Gastrocnemius medialis (tissue), 4 donors: Measurements from ENCODE around the gene EXPH5. TPM values are rescaled to one million over a fixed set of nuclear protein-coding genes. Genes with fewer than 3 reads are reported as not detected.

ENCODE experiments used
- ATAC-seq, 2 donors: fragments of 150-250 bp; one replicate each; pipeline ENCODE4 v1.9.1; 2016
- DNase-seq, 2 donors: peaks; one replicate each; pipeline ENCODE4 v3.0.0-alpha.2; 2019
- H3K27ac ChIP-seq, 4 donors: fragments of 200-600 bp; sonication (generic); 1 replicate in 1 of 4; 2 replicates in 3 of 4; pipeline ENCODE4 v1.5.1; 2016 to 2018; ENCODE audit warnings: mild to moderate bottlenecking in 2 of 4, moderate library complexity in 1 of 4
- H3K27me3 ChIP-seq, 3 donors: fragments of 200-600 bp; sonication (generic) in 2 of 3; 1 replicate in 1 of 3; 2 replicates in 2 of 3; pipeline versions ENCODE4 v1.5.1 to v1.6.0; 2016 to 2019; ENCODE audit warnings: mild to moderate bottlenecking in 1 of 3, moderate library complexity in 1 of 3
- H3K36me3 ChIP-seq, 2 donors: fragments of 200-600 bp; sonication (generic) in 1 of 2; one replicate each; pipeline ENCODE4 v1.5.1; 2017 to 2018
- H3K4me1 ChIP-seq, 2 donors: fragments of 200-600 bp; sonication (generic) in 1 of 2; one replicate each; pipeline ENCODE4 v1.5.1; 2016 to 2017; ENCODE audit warnings: mild to moderate bottlenecking in 2 of 2
- H3K4me3 ChIP-seq, 4 donors: fragments of 200-600 bp; sonication (generic) in 3 of 4; 1 replicate in 1 of 4; 2 replicates in 3 of 4; pipeline ENCODE4 v1.5.1; 2016 to 2019; ENCODE audit warnings: mild to moderate bottlenecking in 2 of 4
- H3K9me3 ChIP-seq, 3 donors: fragments of 200-600 bp; sonication (generic) in 2 of 3; 1 replicate in 1 of 3; 2 replicates in 2 of 3; pipeline ENCODE4 v1.5.1; 2016 to 2019
- POLR2A ChIP-seq, 2 donors: fragments of 450-650 bp; IDR thresholded peaks; one replicate each; pipeline ENCODE4 v1.6.1; 2017; ENCODE audit warnings: antibody characterized with exemption in 2 of 2, mild to moderate bottlenecking in 2 of 2, moderate library complexity in 2 of 2
- in situ Hi-C, 4 donors: fragments of 200-750 bp; cut with MboI; loops; one replicate each; pipeline versions ENCODE4 v1.15.0 to v1.8.0; 2017; ENCODE audit warnings: low sequenced_read_pairs in 4 of 4
- intact Hi-C: fragments of 100-400 bp; cut with DNase I; formaldehyde crosslinking; loops from one replicate; pipeline ENCODE4 v1.15.1; 2023; ENCODE audit warnings: low total_unique reads
- total RNA-seq, 4 donors: library from RNA; depleted of rRNA; stranded (reverse); fragments of >200 nt; gene quantifications; one replicate each; pipeline versions ENCODE4 v1.1.0 to v1.2.3, GENCODE V29; 2016
- TF ChIP-seq, protein P1 (sequence below), 5 experiments: fragments of 450-650 bp in 3 of 5; fragments of 200-600 bp in 2 of 5; sonication (generic) in 2 of 5; IDR thresholded peaks in 4 of 5; conservative IDR thresholded peaks in 1 of 5; 1 replicate in 4 of 5; 2 replicates in 1 of 5; pipeline ENCODE4 v1.5.1; 2016 to 2019; ENCODE audit warnings: antibody characterized with exemption in 5 of 5, mild to moderate bottlenecking in 3 of 5, moderate library complexity in 3 of 5

EXPH5 gene
- total RNA-seq, 4 donors from 2014 or later: 0.07 to 0.22 (median 0.20) TPM; not detected in 1

DNA sequence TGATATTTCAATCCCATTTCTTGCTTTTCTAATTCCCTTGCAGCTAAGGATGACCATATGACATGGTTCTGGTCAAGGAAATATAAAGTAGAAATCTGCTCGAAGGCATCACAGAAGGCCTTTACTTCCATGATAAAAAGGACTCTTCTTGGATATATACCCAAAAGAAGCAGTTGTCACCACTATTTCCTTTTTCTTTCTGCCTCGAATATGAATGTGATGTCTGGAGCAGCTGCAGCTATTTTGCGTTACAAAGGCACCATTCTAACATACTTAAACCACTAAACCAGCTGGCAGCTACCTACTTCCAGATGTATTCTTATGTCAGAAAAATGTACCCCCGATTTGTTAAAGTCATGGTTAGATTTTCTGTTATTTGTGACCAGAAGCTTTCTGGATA is 18.9 kb downstream of the EXPH5 start:
- no peak overlapping the region for H3K27ac ChIP-seq
- no peaks in the 10 kb centered on the region for H3K9me3 ChIP-seq
- H3K4me3 ChIP-seq: no peak overlapping the region
- no peak for TF ChIP-seq POLR2A (IDR thresholded peaks at IDR 0.05)
- TF ChIP-seq, protein P1, sequence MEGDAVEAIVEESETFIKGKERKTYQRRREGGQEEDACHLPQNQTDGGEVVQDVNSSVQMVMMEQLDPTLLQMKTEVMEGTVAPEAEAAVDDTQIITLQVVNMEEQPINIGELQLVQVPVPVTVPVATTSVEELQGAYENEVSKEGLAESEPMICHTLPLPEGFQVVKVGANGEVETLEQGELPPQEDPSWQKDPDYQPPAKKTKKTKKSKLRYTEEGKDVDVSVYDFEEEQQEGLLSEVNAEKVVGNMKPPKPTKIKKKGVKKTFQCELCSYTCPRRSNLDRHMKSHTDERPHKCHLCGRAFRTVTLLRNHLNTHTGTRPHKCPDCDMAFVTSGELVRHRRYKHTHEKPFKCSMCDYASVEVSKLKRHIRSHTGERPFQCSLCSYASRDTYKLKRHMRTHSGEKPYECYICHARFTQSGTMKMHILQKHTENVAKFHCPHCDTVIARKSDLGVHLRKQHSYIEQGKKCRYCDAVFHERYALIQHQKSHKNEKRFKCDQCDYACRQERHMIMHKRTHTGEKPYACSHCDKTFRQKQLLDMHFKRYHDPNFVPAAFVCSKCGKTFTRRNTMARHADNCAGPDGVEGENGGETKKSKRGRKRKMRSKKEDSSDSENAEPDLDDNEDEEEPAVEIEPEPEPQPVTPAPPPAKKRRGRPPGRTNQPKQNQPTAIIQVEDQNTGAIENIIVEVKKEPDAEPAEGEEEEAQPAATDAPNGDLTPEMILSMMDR (IDR thresholded peaks at IDR 0.05 in 4 of 5, conservative IDR thresholded peaks at IDR 0.05 in 1 of 5): no peak
- in situ Hi-C loops: no loop called here
- no peaks in the 10 kb centered on the region for H3K4me1 ChIP-seq
- intact Hi-C loops: no loop called here
- no peak for DNase-seq
- no peak for ATAC-seq
- no peaks in the 10 kb centered on the region for H3K27me3 ChIP-seq
- no peaks in the 10 kb centered on the region for H3K36me3 ChIP-seq

DNA sequence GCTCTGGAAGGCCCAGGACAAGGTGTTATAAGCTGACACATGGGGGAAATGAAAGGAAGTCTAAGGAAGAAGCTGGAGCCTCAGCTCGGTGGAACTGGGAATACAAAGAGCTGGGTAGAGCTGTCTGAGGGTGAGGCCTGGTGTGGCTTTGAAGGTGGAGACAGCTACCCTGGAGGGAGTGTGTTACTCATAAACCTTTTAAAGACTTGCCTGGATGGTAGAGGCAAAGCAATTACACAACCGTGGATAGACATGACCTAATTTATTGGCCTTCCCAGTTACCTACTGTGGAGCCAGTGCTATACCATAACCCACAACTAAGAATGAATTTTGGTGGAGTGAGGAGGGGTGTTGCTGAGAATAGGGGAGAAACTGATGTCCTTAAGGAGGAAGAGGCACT is 22.6 kb downstream of the EXPH5 start:
- ATAC-seq (no peak), DNase-seq (no peak)
- Histone ChIP-seq H3K4me3 (no peak overlapping the region), H3K27me3 (no peaks in the 10 kb centered on the region), H3K9me3 (no peaks in the 10 kb centered on the region), H3K4me1 (no peaks in the 10 kb centered on the region), H3K27ac (no peak overlapping the region), H3K36me3 (no peaks in the 10 kb centered on the region)
- TF ChIP-seq, protein P1 (IDR thresholded peaks at IDR 0.05 in 4 of 5, conservative IDR thresholded peaks at IDR 0.05 in 1 of 5): no peak
- no peak for TF ChIP-seq POLR2A (IDR thresholded peaks at IDR 0.05)
- intact Hi-C loops (no loop called here), in situ Hi-C loops (no loop called here)

DNA sequence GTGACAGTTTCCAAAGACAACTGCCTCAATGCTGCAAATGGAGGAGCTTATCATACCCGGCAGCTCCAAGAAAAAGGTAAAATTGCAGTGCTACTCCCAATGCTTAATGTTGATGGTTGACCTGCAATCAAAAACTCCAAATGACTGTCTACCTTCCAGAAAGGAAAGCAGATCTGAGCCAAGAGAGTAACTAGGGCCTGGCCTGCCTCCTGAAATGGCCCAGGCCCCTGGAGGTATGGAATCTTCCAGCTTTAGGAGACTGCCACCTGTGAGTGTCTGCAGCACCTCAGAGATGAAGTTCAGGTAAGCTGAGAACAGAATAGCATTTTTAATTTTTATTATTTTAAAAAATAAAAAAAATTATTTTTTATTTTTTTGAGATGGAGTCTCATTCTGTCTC is 23.7 kb downstream of the EXPH5 start:
- no peaks in the 10 kb centered on the region for H3K36me3 ChIP-seq
- no peak for DNase-seq
- intact Hi-C loops: no loop called here
- H3K9me3 ChIP-seq: no peaks in the 10 kb centered on the region
- H3K4me1 ChIP-seq: no peaks in the 10 kb centered on the region
- H3K27ac ChIP-seq: no peak overlapping the region
- H3K4me3 ChIP-seq: no peak overlapping the region
- no peak for ATAC-seq
- H3K27me3 ChIP-seq: no peaks in the 10 kb centered on the region
- in situ Hi-C loops: no loop called here
- no peak for TF ChIP-seq POLR2A (IDR thresholded peaks at IDR 0.05)
- TF ChIP-seq, protein P1 (IDR thresholded peaks at IDR 0.05 in 4 of 5, conservative IDR thresholded peaks at IDR 0.05 in 1 of 5): no peak

DNA sequence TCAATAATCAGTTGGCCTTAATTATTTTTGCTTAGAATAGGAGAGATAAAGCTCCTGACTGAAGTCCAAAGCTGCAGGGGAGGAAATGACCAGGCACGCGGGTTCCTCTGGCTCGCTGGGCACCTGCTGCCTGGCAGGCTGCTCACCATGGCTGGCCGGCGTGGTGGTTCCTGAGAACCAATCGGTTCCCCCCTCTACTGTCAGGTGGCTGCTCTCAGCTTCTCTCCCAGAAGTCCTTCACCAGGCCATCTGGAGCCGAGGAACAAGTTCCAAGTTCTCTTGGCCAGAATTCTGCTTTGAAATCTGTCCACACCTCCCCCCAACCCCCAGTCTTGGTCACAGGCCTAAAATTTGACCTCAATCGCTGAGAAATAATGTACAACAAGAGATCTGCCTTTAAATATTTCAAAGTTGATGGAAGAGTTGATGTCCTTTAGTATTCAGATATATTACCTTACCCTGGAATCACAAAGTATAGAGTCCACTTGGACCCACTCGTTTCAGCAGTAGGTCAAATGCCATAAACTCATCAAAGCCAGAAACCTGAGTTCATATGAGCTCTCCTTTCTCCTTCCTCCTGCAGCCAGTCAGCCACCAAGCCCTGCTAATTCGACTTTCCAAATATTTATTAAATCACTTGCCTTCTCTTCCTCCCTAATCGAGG is 25.2 kb downstream of the EXPH5 start:
- intact Hi-C loops (no loop called here), in situ Hi-C loops (no loop called here)
- Histone ChIP-seq H3K4me1 (no peaks in the 10 kb centered on the region), H3K27me3 (no peaks in the 10 kb centered on the region), H3K27ac (no peak overlapping the region), H3K4me3 (no peak overlapping the region), H3K36me3 (no peaks in the 10 kb centered on the region), H3K9me3 (no peaks in the 10 kb centered on the region)
- ATAC-seq (no peak), DNase-seq (no peak)
- TF ChIP-seq, protein P1 (IDR thresholded peaks at IDR 0.05 in 4 of 5, conservative IDR thresholded peaks at IDR 0.05 in 1 of 5): no peak
- no peak for TF ChIP-seq POLR2A (IDR thresholded peaks at IDR 0.05)

DNA sequence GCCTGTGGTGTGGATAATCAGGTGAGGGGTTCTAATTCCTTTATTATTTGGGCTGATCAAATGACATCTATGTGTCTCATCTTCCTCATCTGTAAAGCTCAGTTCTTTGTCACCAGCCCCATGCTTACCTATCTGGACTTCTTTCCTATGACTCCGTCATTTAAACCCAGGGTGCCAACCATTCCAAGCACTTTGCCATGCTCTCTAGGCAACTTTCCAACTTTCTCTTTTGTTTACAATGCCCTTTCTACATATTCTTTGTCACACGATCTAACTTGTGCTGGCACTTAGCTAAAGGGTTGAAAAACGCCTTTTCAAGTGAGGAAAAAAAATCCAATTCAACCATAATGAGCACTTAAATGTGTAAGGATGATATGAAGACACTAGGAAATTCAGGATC is 27.9 kb downstream of the EXPH5 start:
- H3K36me3 ChIP-seq: no peaks in the 10 kb centered on the region
- no peak for ATAC-seq

More for the DNA sequence above, 27.9 kb downstream of the EXPH5 start:
- H3K4me3 ChIP-seq: no peak overlapping the region
- TF ChIP-seq, protein P1 (IDR thresholded peaks at IDR 0.05 in 4 of 5, conservative IDR thresholded peaks at IDR 0.05 in 1 of 5): no peak
- TF ChIP-seq POLR2A (IDR thresholded peaks at IDR 0.05): no peak
- no peaks in the 10 kb centered on the region for H3K9me3 ChIP-seq
- no peak for DNase-seq
- H3K27me3 ChIP-seq: no peaks in the 10 kb centered on the region
- in situ Hi-C loops (no loop called here), intact Hi-C loops (no loop called here)
- no peaks in the 10 kb centered on the region for H3K4me1 ChIP-seq
- H3K27ac ChIP-seq: no peak overlapping the region
